ENCODE data around the gene PAOX. TPM values are rescaled to one million over a fixed set of nuclear protein-coding genes. Genes with fewer than 3 reads are reported as not detected.
A peak's percentile ranks its signal among the peaks of the same experiment; 100 is the strongest.

The PAOX gene
- total and polyA plus RNA-seq, 2 of the 13 experiments (the other 11 are each of a cell fraction or from before 2014, with no cell fraction given), result 0.49 to 0.77 TPM

DNA sequence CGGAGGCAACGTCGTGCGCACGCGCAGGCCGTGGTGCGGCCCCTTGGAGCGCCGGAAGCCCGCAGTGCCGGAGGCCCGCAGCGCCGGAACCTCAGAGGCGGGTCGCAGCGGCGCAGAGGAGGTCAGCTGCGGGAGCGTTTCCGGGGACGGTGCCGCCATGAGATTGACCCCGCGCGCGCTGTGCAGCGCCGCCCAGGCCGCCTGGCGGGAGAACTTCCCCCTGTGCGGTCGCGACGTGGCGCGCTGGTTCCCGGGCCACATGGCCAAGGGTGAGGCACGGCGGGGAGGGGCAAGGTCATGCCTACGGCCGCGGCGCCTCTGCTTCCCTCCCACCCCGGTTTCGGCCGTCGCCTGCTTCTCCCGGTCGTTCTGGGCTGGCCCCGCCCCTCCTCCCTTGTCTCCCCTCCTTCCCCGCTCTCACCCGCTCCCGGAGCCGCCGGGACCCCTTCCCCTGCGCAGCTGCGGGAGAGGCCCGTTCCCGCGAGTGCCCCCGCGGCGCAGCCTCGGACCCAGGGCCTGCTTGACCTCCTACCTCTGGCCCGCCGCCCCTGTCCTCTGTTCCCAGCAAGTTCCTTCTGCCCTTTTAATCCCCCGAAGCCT is 15.1 kb downstream of the PAOX start, which contains the start of gene MTG1 (continued):
- no peak for TF ChIP-seq MAFK (conservative IDR thresholded peaks at IDR 0.05 in 1 of 2, IDR thresholded peaks at IDR 0.05 in 1 of 2; ENCODE audit: low read length in 2 of 2)
- TF ChIP-seq HOXA3 (CRISPR knock-in tag; IDR thresholded peaks at IDR 0.05), result peak; percentile 98
- TF ChIP-seq ZZZ3 (CRISPR knock-in tag; IDR thresholded peaks at IDR 0.05; ENCODE audit: borderline replicate concordance), result peak; percentile 80
- no peak for TF ChIP-seq IRX3 (CRISPR knock-in tag; IDR thresholded peaks at IDR 0.05; ENCODE audit: borderline replicate concordance, low read depth)
- TF ChIP-seq ZNF562 (CRISPR knock-in tag; IDR thresholded peaks at IDR 0.05; ENCODE audit: borderline replicate concordance), result no peak
- TF ChIP-seq ZNF639 (CRISPR knock-in tag; conservative IDR thresholded peaks at IDR 0.05), result peak; percentile 97
- TF ChIP-seq RELA (CRISPR knock-in tag; IDR thresholded peaks at IDR 0.05), result peak; percentile 76; the same call in 1 of the 2 replicates
- TF ChIP-seq ZFAT (CRISPR knock-in tag; conservative IDR thresholded peaks at IDR 0.05), result no peak
- no peak for TF ChIP-seq CREM (IDR thresholded peaks at IDR 0.05)
- no peak for TF ChIP-seq CREM (CRISPR knock-in tag; IDR thresholded peaks at IDR 0.05)
- peak; percentile 98 for TF ChIP-seq MYC (CRISPR knock-in tag; IDR thresholded peaks at IDR 0.05; ENCODE audit: borderline replicate concordance)
- TF ChIP-seq ZC3H4 (CRISPR knock-in tag; IDR thresholded peaks at IDR 0.05; ENCODE audit: borderline replicate concordance), result peak; percentile 69; the same call in 1 of the 2 replicates
- TF ChIP-seq ZNF354B (CRISPR knock-in tag; IDR thresholded peaks at IDR 0.05), result no peak
- peak; percentile 95; the same call in 1 of the 2 replicates for TF ChIP-seq ZNF790 (CRISPR knock-in tag; IDR thresholded peaks at IDR 0.05; ENCODE audit: borderline replicate concordance)
- no peak for TF ChIP-seq ZNF737 (CRISPR knock-in tag; IDR thresholded peaks at IDR 0.05; ENCODE audit: borderline replicate concordance)
- TF ChIP-seq ZNF547 (CRISPR knock-in tag; IDR thresholded peaks at IDR 0.05), result peak; percentile 95
- no peak for TF ChIP-seq SIX4 (CRISPR knock-in tag; IDR thresholded peaks at IDR 0.05)
- TF ChIP-seq SALL1 (CRISPR knock-in tag; IDR thresholded peaks at IDR 0.05), result peak; percentile 89
- TF ChIP-seq SNAPC5 (CRISPR knock-in tag; IDR thresholded peaks at IDR 0.05; ENCODE audit: borderline replicate concordance), result no peak; the same call in 1 of the 2 replicates
- TF ChIP-seq ZFP36L2 (CRISPR knock-in tag; IDR thresholded peaks at IDR 0.05), result no peak
- TF ChIP-seq ZNF619 (CRISPR knock-in tag; IDR thresholded peaks at IDR 0.05), result peak; percentile 87; the same call in 1 of the 2 replicates
- peak; percentile 98 for TF ChIP-seq ZFY (CRISPR knock-in tag; IDR thresholded peaks at IDR 0.05)
- TF ChIP-seq FOSL1 (CRISPR knock-in tag; IDR thresholded peaks at IDR 0.05; ENCODE audit: borderline replicate concordance), result no peak
- TF ChIP-seq ZNF326 (CRISPR knock-in tag; IDR thresholded peaks at IDR 0.05; ENCODE audit: borderline replicate concordance), result no peak
- TF ChIP-seq RNF2 (conservative IDR thresholded peaks at IDR 0.05; ENCODE audit: low read depth), result no peak; the same call in 1 of the 2 replicates
- peak; percentile 94 for TF ChIP-seq MXD1 (CRISPR knock-in tag; IDR thresholded peaks at IDR 0.05)
- peak; percentile 16; the same call in 1 of the 2 replicates for TF ChIP-seq NFYC (CRISPR knock-in tag; IDR thresholded peaks at IDR 0.05)
- TF ChIP-seq PTBP1 (IDR thresholded peaks at IDR 0.05; ENCODE audit: low read depth, low read length, poor library complexity, severe bottlenecking), result no peak
- TF ChIP-seq NFATC3 (CRISPR knock-in tag; IDR thresholded peaks at IDR 0.05), result no peak
- peak; percentile 96 for TF ChIP-seq ZNF850 (CRISPR knock-in tag; conservative IDR thresholded peaks at IDR 0.05)

All from HepG2 (cell line).